Ishikawa (cell line): ENCODE data around the gene MOB2.

ENCODE experiments used
- CEBPB ChIP-seq: IDR thresholded peaks from 2 replicates; pipeline ENCODE4 v1.6.1; 2012
- CREB1 ChIP-seq: IDR thresholded peaks from 2 replicates; pipeline ENCODE4 v1.6.1; 2012; ENCODE audit warnings: low read depth
- EGR1 ChIP-seq: IDR thresholded peaks from 2 replicates; pipeline ENCODE4 v1.6.1; 2012
- EP300 ChIP-seq: IDR thresholded peaks from 2 replicates; pipeline ENCODE4 v1.6.1; 2012; ENCODE audit warnings: borderline replicate concordance
- FOXM1 ChIP-seq: IDR thresholded peaks from 2 replicates; pipeline ENCODE4 v1.6.1; 2012; ENCODE audit warnings: low read depth, borderline replicate concordance
- MAX ChIP-seq: IDR thresholded peaks from 2 replicates; pipeline ENCODE4 v1.6.1; 2012
- NFIC ChIP-seq: IDR thresholded peaks from 2 replicates; pipeline ENCODE4 v1.6.1; 2012
- RAD21 ChIP-seq: IDR thresholded peaks from 2 replicates; pipeline ENCODE4 v1.6.1; 2012; ENCODE audit warnings: low read depth
- REST ChIP-seq: IDR thresholded peaks from 2 replicates; pipeline ENCODE4 v1.6.1; 2012; ENCODE audit warnings: low read depth, mild to moderate bottlenecking
- TAF1 ChIP-seq: IDR thresholded peaks from 2 replicates; pipeline ENCODE4 v1.6.1; 2012; ENCODE audit warnings: low read depth, mild to moderate bottlenecking
- TCF12 ChIP-seq: IDR thresholded peaks from 2 replicates; pipeline ENCODE4 v1.6.1; 2012; ENCODE audit warnings: low read depth
- TEAD4 ChIP-seq: IDR thresholded peaks from 2 replicates; pipeline ENCODE4 v1.6.1; 2012
- USF1 ChIP-seq: IDR thresholded peaks from 2 replicates; pipeline ENCODE4 v1.6.1; 2012
- YY1 ChIP-seq: IDR thresholded peaks from 2 replicates; pipeline ENCODE4 v1.6.1; 2012; ENCODE audit warnings: low read depth
- ZBTB7A ChIP-seq: IDR thresholded peaks from 2 replicates; pipeline ENCODE4 v1.6.1; 2012; ENCODE audit warnings: low read depth

Gene MOB2

GRCh38 chr11:1467270-1467669 is 19.3 kb downstream of the MOB2 start:
- TF ChIP-seq NFIC (no peak), TEAD4 (no peak), TAF1 (no peak), EP300 (no peak), FOXM1 (no peak), USF1 (no peak), RAD21 (no peak), YY1 (no peak), ZBTB7A (no peak), TCF12 (no peak), CREB1 (no peak), CEBPB (no peak)

- no peak for TF ChIP-seq EGR1
- no peak for TF ChIP-seq RAD21
- TF ChIP-seq TEAD4: no peak
- no peak for TF ChIP-seq ZBTB7A
- TF ChIP-seq MAX: no peak
- no peak for TF ChIP-seq CREB1
- no peak for TF ChIP-seq NFIC
- TF ChIP-seq FOXM1: no peak
- TF ChIP-seq CEBPB: no peak
- TF ChIP-seq USF1: no peak
- TF ChIP-seq EP300: no peak
- no peak for TF ChIP-seq YY1
- TF ChIP-seq TAF1: no peak
- no peak for TF ChIP-seq TCF12
These were observed 19.8 kb downstream of the MOB2 start for GRCh38 chr11:1466784-1467183.

GRCh38 chr11:1463056-1463455 is 23.5 kb downstream of the MOB2 start:
- TF ChIP-seq TCF12 (no peak), CREB1 (no peak), EGR1 (no peak), ZBTB7A (no peak), FOXM1 (no peak), TAF1 (no peak), TEAD4 (no peak), YY1 (no peak), CEBPB (no peak)

- TF ChIP-seq RAD21 (no peak), ZBTB7A (no peak), MAX (no peak), TEAD4 (no peak), CEBPB (no peak), TCF12 (no peak), REST (no peak), USF1 (no peak)
These were observed 23.9 kb downstream of the MOB2 start for GRCh38 chr11:1462698-1462975.

GRCh38 chr11:1461826-1462697 is 24.5 kb downstream of the MOB2 start:
- TF ChIP-seq CEBPB: no peak
- no peak for TF ChIP-seq TEAD4
- no peak for TF ChIP-seq YY1
- no peak for TF ChIP-seq MAX
- TF ChIP-seq CREB1: no peak
- no peak for TF ChIP-seq REST
- TF ChIP-seq RAD21: no peak
- no peak for TF ChIP-seq EGR1
- TF ChIP-seq TCF12: no peak
